Esophagus squamous epithelium (tissue), 5 donors: ENCODE data around the gene VAV2. TPM values are rescaled to one million over a fixed set of nuclear protein-coding genes. Genes with fewer than 3 reads are reported as not detected.

Experiments used
- DNase-seq: peaks from one replicate; lab custom pipeline; 2025; lab: John Stamatoyannopoulos, UW
- H3K27ac ChIP-seq, 4 donors: fragments of 200-600 bp; sonication (generic); one replicate each; pipeline ENCODE4 v1.5.1; 2016 to 2019; ENCODE audit warnings: mild to moderate bottlenecking in 1 of 4
- H3K27me3 ChIP-seq, 4 donors: fragments of 200-600 bp; sonication (generic); 1 replicate in 3 of 4; 2 replicates in 1 of 4; pipeline versions ENCODE4 v1.5.1 to v1.6.0; 2017 to 2021; ENCODE audit warnings: antibody characterized with exemption in 1 of 4
- H3K36me3 ChIP-seq, 3 donors: fragments of 200-600 bp; sonication (generic); one replicate each; pipeline ENCODE4 v1.5.1; 2016 to 2019
- H3K4me1 ChIP-seq, 3 donors: fragments of 200-600 bp; sonication (generic); one replicate each; pipeline ENCODE4 v1.5.1; 2017 to 2019
- H3K4me3 ChIP-seq, 4 donors: fragments of 200-600 bp; sonication (generic); 1 replicate in 3 of 4; 2 replicates in 1 of 4; pipeline ENCODE4 v1.5.1; 2016 to 2019; ENCODE audit warnings: mild to moderate bottlenecking in 2 of 4, moderate library complexity in 1 of 4
- H3K9me3 ChIP-seq, 3 donors: fragments of 200-600 bp; sonication (generic); one replicate each; pipeline ENCODE4 v1.5.1; 2016 to 2019
- CTCF ChIP-seq, 6 experiments: fragments of 450-650 bp in 4 of 6; fragments of 200-600 bp in 2 of 6; sonication (generic) in 2 of 6; IDR thresholded peaks; one replicate each; pipeline ENCODE4 v1.5.1; 2016 to 2019; ENCODE audit warnings: antibody characterized with exemption in 6 of 6, mild to moderate bottlenecking in 4 of 6, moderate library complexity in 4 of 6
- POLR2A ChIP-seq, 4 donors: fragments of 450-650 bp; IDR thresholded peaks; one replicate each; pipeline ENCODE4 v1.6.1; 2017; ENCODE audit warnings: antibody characterized with exemption in 4 of 4, mild to moderate bottlenecking in 4 of 4, moderate library complexity in 3 of 4
- WGBS, 2 donors: methylation state at CpG; one replicate each; pipeline ENCODE4 v1.1.5; 2018; 5-methylcytosine and 5-hydroxymethylcytosine counted together
- intact Hi-C: fragments of 100-400 bp; cut with DNase I; formaldehyde crosslinking; loops from one replicate; pipeline ENCODE4 v1.15.0; 2022
- total RNA-seq, 4 donors: library from RNA; depleted of rRNA; stranded (reverse); fragments of >200 nt; gene quantifications; one replicate each; pipeline ENCODE4 v1.1.0, GENCODE V29; 2016
- donor health status: DM: yes; HTN: yes; CAD: no.

The VAV2 gene
- total RNA-seq, 4 donors from 2014 or later, result 3.8 to 7.6 (median 5.7) TPM

GRCh38 chr9:133967024-133967741 lies 24.9 kb downstream of the VAV2 start:
- no peak for DNase-seq
- WGBS, 2 donors, result 70 to 74% methylated on average over 7 of the region's 7 CpGs
- Histone ChIP-seq H3K27ac (no peak overlapping the region), H3K4me3 (no peak overlapping the region), H3K27me3 (no peaks in the 10 kb centered on the region), H3K4me1 (peaks cover 0 to 24% (median 4%) of the 10 kb centered on the region in 3 donors), H3K9me3 (peaks cover 0 to 5% (median 0%) of the 10 kb centered on the region in 3 donors), H3K36me3 (no peaks in the 10 kb centered on the region)
- TF ChIP-seq CTCF (IDR thresholded peaks at IDR 0.05), result no peak
- TF ChIP-seq POLR2A (IDR thresholded peaks at IDR 0.05), result no peak
- intact Hi-C loops, result no loop called here

GRCh38 chr9:133964463-133964862 lies 27.7 kb downstream of the VAV2 start:
- TF ChIP-seq POLR2A (IDR thresholded peaks at IDR 0.05) (no peak), CTCF (IDR thresholded peaks at IDR 0.05) (no peak)
- intact Hi-C loops, result no loop called here
- H3K4me3 ChIP-seq, result no peak overlapping the region
- DNase-seq, result no peak
- H3K9me3 ChIP-seq, result peaks cover 0 to 5% (median 0%) of the 10 kb centered on the region in 3 donors
- no peaks in the 10 kb centered on the region for H3K36me3 ChIP-seq
- peaks cover 13 to 26% (median 17%) of the 10 kb centered on the region in 3 donors for H3K4me1 ChIP-seq
- H3K27me3 ChIP-seq, result no peaks in the 10 kb centered on the region
- H3K27ac ChIP-seq, result no peak overlapping the region
- 96 to 97% methylated on average over 2 of the region's 2 CpGs for WGBS, 2 donors

GRCh38 chr9:133963166-133963565 lies 29.0 kb downstream of the VAV2 start:
- H3K4me1 ChIP-seq, result peaks cover 17 to 36% (median 23%) of the 10 kb centered on the region in 3 donors
- 90% methylated on average over 2 of the region's 10 CpGs; no CpG with 5 or more reads in 1 of the 2 donors for WGBS, 2 donors
- H3K36me3 ChIP-seq, result no peaks in the 10 kb centered on the region
- intact Hi-C loops, result no loop called here
- peaks cover 0 to 5% (median 0%) of the 10 kb centered on the region in 3 donors for H3K9me3 ChIP-seq
- no peaks in the 10 kb centered on the region for H3K27me3 ChIP-seq
- no peak for TF ChIP-seq POLR2A (IDR thresholded peaks at IDR 0.05)
- TF ChIP-seq CTCF (IDR thresholded peaks at IDR 0.05), result no peak
- no peak overlapping the region for H3K4me3 ChIP-seq
- H3K27ac ChIP-seq, result no peak overlapping the region
- DNase-seq, result no peak

- no peak overlapping the region for H3K4me3 ChIP-seq
- H3K27ac ChIP-seq, result no peak overlapping the region
- no peak for DNase-seq
- peaks cover 17 to 38% (median 26%) of the 10 kb centered on the region in 3 donors for H3K4me1 ChIP-seq
- H3K27me3 ChIP-seq, result no peaks in the 10 kb centered on the region
- intact Hi-C loops, result no loop called here
- 58 to 73% methylated on average over 1 of the region's 7 CpGs for WGBS, 2 donors
- H3K9me3 ChIP-seq, result peaks cover 0 to 5% (median 0%) of the 10 kb centered on the region in 3 donors
- H3K36me3 ChIP-seq, result no peaks in the 10 kb centered on the region
- no peak for TF ChIP-seq CTCF (IDR thresholded peaks at IDR 0.05)
- no peak for TF ChIP-seq POLR2A (IDR thresholded peaks at IDR 0.05)
Measured at GRCh38 chr9:133962341-133962740, 29.8 kb downstream of the VAV2 start.
